Smooth muscle cell (in vitro differentiated cells): ENCODE results near the gene NUP210. TPM values are rescaled to one million over a fixed set of nuclear protein-coding genes. Genes with fewer than 3 reads are reported as not detected.

Source experiments
- DNase-seq: peaks from one replicate; lab custom pipeline; 2025; ENCODE audit not compliant: unreplicated experiment; lab: John Stamatoyannopoulos, UW
- H2AFZ ChIP-seq: fragments of 200-600 bp; sonication (generic); 2 replicates; pipeline ENCODE4 v1.6.0; 2016; ENCODE audit warnings: antibody characterized with exemption, low read depth, mild to moderate bottlenecking
- H3F3A ChIP-seq: fragments of 200-600 bp; sonication (generic); 2 replicates; pipeline ENCODE4 v1.6.0; 2017; ENCODE audit warnings: antibody characterized with exemption, low read depth
- H3K27ac ChIP-seq: fragments of 200-600 bp; sonication (generic); 2 replicates; pipeline ENCODE4 v1.5.1; 2016; ENCODE audit warnings: low read depth, mild to moderate bottlenecking
- H3K27me3 ChIP-seq: fragments of 200-600 bp; sonication (generic); 2 replicates; pipeline ENCODE4 v1.6.1; 2016; ENCODE audit warnings: low read depth, mild to moderate bottlenecking
- H3K36me3 ChIP-seq: fragments of 200-600 bp; sonication (generic); 2 replicates; pipeline ENCODE4 v1.5.1; 2016; ENCODE audit warnings: low read depth
- H3K4me1 ChIP-seq: fragments of 200-600 bp; sonication (generic); 2 replicates; pipeline ENCODE4 v1.5.1; 2016; ENCODE audit warnings: low read depth
- H3K4me2 ChIP-seq: fragments of 200-600 bp; sonication (generic); 2 replicates; pipeline ENCODE4 v1.6.0; 2016; ENCODE audit warnings: mild to moderate bottlenecking
- H3K4me3 ChIP-seq: fragments of 200-600 bp; sonication (generic); 2 replicates; pipeline ENCODE4 v1.5.1; 2016; ENCODE audit warnings: mild to moderate bottlenecking
- H3K79me2 ChIP-seq: fragments of 200-600 bp; sonication (generic); 2 replicates; pipeline ENCODE4 v1.6.0; 2016; ENCODE audit warnings: low read depth, mild to moderate bottlenecking
- H3K9ac ChIP-seq: fragments of 200-600 bp; sonication (generic); 2 replicates; pipeline ENCODE4 v1.6.0; 2016; ENCODE audit warnings: low read depth
- H3K9me3 ChIP-seq: fragments of 200-600 bp; sonication (generic); replicated peaks from 2 replicates; pipeline ENCODE4 v1.5.1; 2016; ENCODE audit warnings: low read depth
- H4K20me1 ChIP-seq: fragments of 200-600 bp; sonication (generic); 2 replicates; pipeline ENCODE4 v1.6.0; 2016; ENCODE audit warnings: low read depth
- WGBS: methylation state at CpG from one replicate; pipeline ENCODE4 v1.1.7; 2016; ENCODE audit warnings: low lambda C conversion rate; 5-methylcytosine and 5-hydroxymethylcytosine counted together
- polyA plus RNA-seq: library from polyadenylated mRNA; unstranded; fragments of >200 nt; fragmentation: Nextera tagmentation; extraction: Ambion mirVana; gene quantifications from 2 replicates; pipeline ENCODE4 v1.2.1, GENCODE V29; 2016
- total RNA-seq: library from RNA; depleted of rRNA; stranded (reverse); fragments of >200 nt; gene quantifications from 2 replicates; pipeline ENCODE4 v1.2.3, GENCODE V29; 2014
- TF ChIP-seq, protein P1 (sequence below): fragments of 200-600 bp; sonication (generic); IDR thresholded peaks from 2 replicates; pipeline ENCODE4 v1.5.1; 2017; ENCODE audit warnings: borderline replicate concordance, mild to moderate bottlenecking, antibody characterized with exemption; ENCODE audit not compliant: insufficient read depth, poor library complexity, severe bottlenecking

The NUP210 gene
- total and polyA plus RNA-seq, 2 experiments from 2014 or later, result 0.35 to 1.5 TPM

DNA sequence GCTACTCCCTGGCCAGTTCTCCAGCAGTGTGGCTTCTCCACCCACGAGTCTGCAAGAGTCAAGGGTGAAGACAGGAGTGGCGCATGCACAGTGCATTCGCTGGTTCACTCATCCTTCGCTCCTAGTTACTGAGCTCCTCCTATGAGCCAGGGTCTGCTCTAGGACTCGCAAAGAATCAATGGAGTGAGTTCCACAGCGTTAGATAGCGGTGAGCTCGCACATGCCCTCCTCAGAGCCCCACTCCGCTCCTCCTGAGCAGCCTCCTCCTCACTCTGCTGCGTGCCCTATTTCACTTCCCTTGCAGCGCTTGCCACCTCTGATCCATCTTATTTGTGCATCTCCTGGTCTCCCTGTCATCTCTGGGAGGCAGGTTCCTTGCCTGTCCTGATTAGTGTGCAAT, 63.0 kb downstream of the NUP210 start:
- H3K4me1 ChIP-seq, result no peaks in the 10 kb centered on the region
- no peak overlapping the region for H3K27ac ChIP-seq
- H3K4me2 ChIP-seq, result no peak overlapping the region
- TF ChIP-seq, protein P1, sequence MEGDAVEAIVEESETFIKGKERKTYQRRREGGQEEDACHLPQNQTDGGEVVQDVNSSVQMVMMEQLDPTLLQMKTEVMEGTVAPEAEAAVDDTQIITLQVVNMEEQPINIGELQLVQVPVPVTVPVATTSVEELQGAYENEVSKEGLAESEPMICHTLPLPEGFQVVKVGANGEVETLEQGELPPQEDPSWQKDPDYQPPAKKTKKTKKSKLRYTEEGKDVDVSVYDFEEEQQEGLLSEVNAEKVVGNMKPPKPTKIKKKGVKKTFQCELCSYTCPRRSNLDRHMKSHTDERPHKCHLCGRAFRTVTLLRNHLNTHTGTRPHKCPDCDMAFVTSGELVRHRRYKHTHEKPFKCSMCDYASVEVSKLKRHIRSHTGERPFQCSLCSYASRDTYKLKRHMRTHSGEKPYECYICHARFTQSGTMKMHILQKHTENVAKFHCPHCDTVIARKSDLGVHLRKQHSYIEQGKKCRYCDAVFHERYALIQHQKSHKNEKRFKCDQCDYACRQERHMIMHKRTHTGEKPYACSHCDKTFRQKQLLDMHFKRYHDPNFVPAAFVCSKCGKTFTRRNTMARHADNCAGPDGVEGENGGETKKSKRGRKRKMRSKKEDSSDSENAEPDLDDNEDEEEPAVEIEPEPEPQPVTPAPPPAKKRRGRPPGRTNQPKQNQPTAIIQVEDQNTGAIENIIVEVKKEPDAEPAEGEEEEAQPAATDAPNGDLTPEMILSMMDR, result no peak
- no peak overlapping the region for H3K9ac ChIP-seq
- no peaks in the 10 kb centered on the region for H3F3A ChIP-seq
- no peaks in the 10 kb centered on the region for H4K20me1 ChIP-seq
- WGBS, result 94% methylated on average over 11 of the region's 11 CpGs
- H3K9me3 ChIP-seq, result no peaks in the 10 kb centered on the region
- H3K27me3 ChIP-seq, result no peaks in the 10 kb centered on the region
- no peaks in the 10 kb centered on the region for H3K79me2 ChIP-seq
- H3K36me3 ChIP-seq, result no peaks in the 10 kb centered on the region
- H2AFZ ChIP-seq, result no peak overlapping the region
- DNase-seq, result no peak
- H3K4me3 ChIP-seq, result no peak overlapping the region

DNA sequence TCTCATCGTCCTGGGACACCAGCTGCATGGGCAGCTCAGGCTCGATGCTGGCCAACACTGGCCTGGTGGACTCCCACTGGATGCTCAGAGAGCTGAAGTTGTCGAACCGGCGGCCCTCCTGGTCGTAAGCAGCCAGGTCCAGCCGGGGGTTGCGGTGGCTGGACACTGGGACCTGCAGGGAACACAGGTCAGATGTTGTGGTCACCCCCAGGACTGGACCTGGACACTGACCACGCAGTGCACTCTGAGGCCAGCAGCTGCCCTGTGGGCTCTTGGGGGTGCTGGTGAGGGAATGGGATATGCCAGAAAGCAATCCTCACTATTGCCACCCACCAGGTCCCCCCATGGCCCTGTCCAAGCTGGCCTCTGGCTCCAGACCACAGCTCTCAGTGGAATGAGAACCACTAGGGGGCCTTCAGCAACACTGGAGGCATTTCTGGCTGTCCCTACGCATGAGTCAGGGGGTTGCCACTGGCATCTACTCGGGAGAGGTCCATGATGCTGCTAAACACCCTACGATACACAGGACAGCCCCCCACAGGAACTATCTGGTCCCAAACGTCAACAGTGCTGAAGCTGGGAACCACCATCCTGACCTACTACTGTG, 66.1 kb downstream of the NUP210 start:
- Histone ChIP-seq H3K9me3 (no peaks in the 10 kb centered on the region), H3K36me3 (no peaks in the 10 kb centered on the region), H3K27me3 (no peaks in the 10 kb centered on the region), H3K4me3 (no peak overlapping the region), H3K79me2 (no peaks in the 10 kb centered on the region), H2AFZ (no peak overlapping the region), H3K9ac (no peak overlapping the region), H3K4me2 (no peak overlapping the region), H3K4me1 (peaks cover 12% of the 10 kb centered on the region), H3F3A (no peaks in the 10 kb centered on the region), H3K27ac (no peak overlapping the region), H4K20me1 (no peaks in the 10 kb centered on the region)
- TF ChIP-seq, protein P1, result peak; percentile 43
- no peak for DNase-seq
- 85% methylated on average over 13 of the region's 13 CpGs for WGBS

GRCh38 chr3:13353506-13353905, 66.6 kb downstream of the NUP210 start:
- TF ChIP-seq, protein P1, result no peak
- no peak for DNase-seq
- Histone ChIP-seq H3K9me3 (no peaks in the 10 kb centered on the region), H3K27me3 (no peaks in the 10 kb centered on the region), H4K20me1 (no peaks in the 10 kb centered on the region), H3K36me3 (no peaks in the 10 kb centered on the region), H3K27ac (no peak overlapping the region), H3K4me1 (peaks cover 17% of the 10 kb centered on the region), H3K4me3 (no peak overlapping the region), H2AFZ (no peak overlapping the region), H3K9ac (no peak overlapping the region), H3K79me2 (no peaks in the 10 kb centered on the region), H3F3A (no peaks in the 10 kb centered on the region), H3K4me2 (no peak overlapping the region)
- 81% methylated on average over 5 of the region's 5 CpGs for WGBS

GRCh38 chr3:13352621-13353131, 67.4 kb downstream of the NUP210 start:
- DNase-seq, result no peak

More at GRCh38 chr3:13352621-13353131, 67.4 kb downstream of the NUP210 start:
- Histone ChIP-seq H3K27ac (no peak overlapping the region), H3K4me2 (no peak overlapping the region), H3K36me3 (no peaks in the 10 kb centered on the region), H3F3A (no peaks in the 10 kb centered on the region), H2AFZ (no peak overlapping the region), H4K20me1 (no peaks in the 10 kb centered on the region), H3K27me3 (no peaks in the 10 kb centered on the region), H3K9ac (no peak overlapping the region), H3K4me3 (no peak overlapping the region), H3K79me2 (no peaks in the 10 kb centered on the region), H3K9me3 (no peaks in the 10 kb centered on the region), H3K4me1 (peaks cover 25% of the 10 kb centered on the region)
- 71% methylated on average over 5 of the region's 7 CpGs for WGBS
- TF ChIP-seq, protein P1, result no peak
